Neural progenitor cell (in vitro differentiated cells): ENCODE data around the gene MCM5. TPM values are rescaled to one million over a fixed set of nuclear protein-coding genes. Genes with fewer than 3 reads are reported as not detected.

Experiments used
- DNase-seq: peaks from one replicate; pipeline ENCODE4 v3.0.0-alpha.2; 2016; ENCODE audit warnings: low spot score
- H2AFZ ChIP-seq: fragments of 200-600 bp; sonication (generic); replicated peaks from 2 replicates; pipeline ENCODE4 v1.6.1; 2016; ENCODE audit warnings: antibody characterized with exemption
- H3F3A ChIP-seq: fragments of 200-600 bp; sonication (generic); 2 replicates; pipeline ENCODE4 v1.6.1; 2016; ENCODE audit warnings: antibody characterized with exemption, low read depth
- H3K27ac ChIP-seq: fragments of 200-600 bp; sonication (generic); 2 replicates; pipeline ENCODE4 v1.5.1; 2016; ENCODE audit warnings: mild to moderate bottlenecking
- H3K27me3 ChIP-seq: fragments of 200-600 bp; sonication (generic); 2 replicates; pipeline ENCODE4 v1.6.1; 2016; ENCODE audit warnings: mild to moderate bottlenecking, moderate library complexity
- H3K36me3 ChIP-seq: fragments of 200-600 bp; sonication (generic); 2 replicates; pipeline ENCODE4 v1.5.1; 2016
- H3K4me1 ChIP-seq: fragments of 200-600 bp; sonication (generic); 2 replicates; pipeline ENCODE4 v1.6.1; 2016; ENCODE audit warnings: mixed run types
- H3K4me2 ChIP-seq: fragments of 200-600 bp; sonication (generic); 2 replicates; pipeline ENCODE4 v1.6.1; 2016
- H3K4me3 ChIP-seq: fragments of 200-600 bp; sonication (generic); 2 replicates; pipeline ENCODE4 v1.5.1; 2016
- H3K79me2 ChIP-seq: fragments of 200-600 bp; sonication (generic); 2 replicates; pipeline ENCODE4 v1.6.1; 2016; ENCODE audit warnings: low read depth
- H3K9ac ChIP-seq: fragments of 200-600 bp; sonication (generic); 2 replicates; pipeline ENCODE4 v1.6.1; 2016
- H3K9me3 ChIP-seq: fragments of 200-600 bp; sonication (generic); 2 replicates; pipeline ENCODE4 v1.5.1; 2016; ENCODE audit warnings: low read depth
- H4K20me1 ChIP-seq: fragments of 200-600 bp; sonication (generic); 2 replicates; pipeline ENCODE4 v1.6.1; 2016; ENCODE audit warnings: low read depth
- H3K27ac Mint-ChIP-seq: 3 replicates; pipeline ENCODE4 v1.8.0; 2021; ENCODE audit warnings: mixed read lengths
- H3K27me3 Mint-ChIP-seq: 2 replicates; pipeline ENCODE4 v1.8.0; 2022; ENCODE audit warnings: low read depth, mild to moderate bottlenecking, inconsistent platforms, moderate library complexity, mixed read lengths; ENCODE audit not compliant: insufficient read depth
- H3K36me3 Mint-ChIP-seq: 3 replicates; pipeline ENCODE4 v1.8.0; 2021; ENCODE audit warnings: mixed read lengths
- H3K4me1 Mint-ChIP-seq: 3 replicates; pipeline ENCODE4 v1.8.0; 2021; ENCODE audit warnings: mixed read lengths
- H3K4me3 Mint-ChIP-seq: 3 replicates; pipeline ENCODE4 v1.8.0; 2021; ENCODE audit warnings: mild to moderate bottlenecking, moderate library complexity, mixed read lengths
- H3K9me3 Mint-ChIP-seq: 3 replicates; pipeline ENCODE4 v1.8.0; 2020; ENCODE audit warnings: mixed read lengths
- CTCF ChIP-seq: fragments of 200-600 bp; sonication (generic); IDR thresholded peaks from 2 replicates; pipeline ENCODE4 v1.5.1; 2017; ENCODE audit warnings: antibody characterized with exemption, mild to moderate bottlenecking
- EZH2 ChIP-seq: fragments of 200-600 bp; sonication (generic); IDR thresholded peaks from 2 replicates; pipeline ENCODE4 v1.6.1; 2017; ENCODE audit warnings: antibody characterized with exemption, mild to moderate bottlenecking, moderate library complexity
- EZH2phosphoT487 ChIP-seq: fragments of 200-600 bp; sonication (generic); IDR thresholded peaks from 2 replicates; pipeline ENCODE4 v1.6.1; 2017; ENCODE audit warnings: antibody characterized with exemption
- total RNA-seq: library from RNA; depleted of rRNA; stranded (reverse); fragments of >200 nt; gene quantifications from 2 replicates; pipeline ENCODE4 v1.2.3, GENCODE V29; 2015; ENCODE audit warnings: low replicate concordance

The MCM5 gene
- total RNA-seq, 1 donor from 2014 or later, result 131 TPM

GRCh38 chr22:35397095-35397904 is 2.6 kb upstream of the MCM5 start:
- Mint-ChIP-seq H3K9me3 (no peaks in the 10 kb centered on the region), H3K27ac (peak overlapping the region; percentile 92), H3K36me3 (peaks cover 8% of the 10 kb centered on the region), H3K4me1 (peaks cover 46% of the 10 kb centered on the region), H3K4me3 (no peak overlapping the region), H3K27me3 (peaks cover 3% of the 10 kb centered on the region)
- Histone ChIP-seq H3K27ac (no peak overlapping the region), H3K9me3 (no peaks in the 10 kb centered on the region), H3F3A (peaks cover 9% of the 10 kb centered on the region), H3K27me3 (no peaks in the 10 kb centered on the region), H3K36me3 (no peaks in the 10 kb centered on the region), H3K4me2 (no peak overlapping the region), H3K79me2 (peaks cover 23% of the 10 kb centered on the region), H4K20me1 (no peaks in the 10 kb centered on the region), H3K9ac (no peak overlapping the region), H3K4me3 (no peak overlapping the region), H3K4me1 (peaks cover 17% of the 10 kb centered on the region), H2AFZ (no peak overlapping the region)
- TF ChIP-seq EZH2phosphoT487 (no peak), EZH2 (no peak), CTCF (no peak)
- no peak for DNase-seq

DNA sequence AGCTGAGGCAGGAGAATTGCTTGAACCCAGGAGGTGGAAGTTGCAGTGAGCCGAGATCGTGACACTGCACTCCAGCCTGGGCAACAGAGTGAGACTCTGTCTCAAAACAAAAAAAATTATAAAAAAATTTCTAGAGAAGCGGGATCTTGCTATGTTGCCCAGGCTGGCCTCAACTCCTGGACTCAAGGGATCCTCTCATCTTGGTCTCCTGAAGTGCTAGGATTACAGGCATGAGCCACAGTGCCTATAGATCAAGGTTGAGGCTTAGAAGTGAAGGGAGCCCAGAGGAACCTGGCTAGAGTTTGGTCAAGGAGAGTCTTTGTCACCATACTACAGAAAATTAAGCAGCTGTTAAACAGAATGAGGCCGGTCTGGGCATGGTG is 1.4 kb upstream of the MCM5 start:
- DNase-seq, result no peak
- peak overlapping the region; percentile 99 for H3K4me3 Mint-ChIP-seq
- Histone ChIP-seq H3K4me3 (no peak overlapping the region), H4K20me1 (peaks cover 4% of the 10 kb centered on the region), H3K27ac (no peak overlapping the region), H3K36me3 (peaks cover 1% of the 10 kb centered on the region), H3K4me1 (peaks cover 24% of the 10 kb centered on the region), H3K9ac (no peak overlapping the region), H3K4me2 (no peak overlapping the region), H3K79me2 (peaks cover 36% of the 10 kb centered on the region), H3K9me3 (no peaks in the 10 kb centered on the region), H3F3A (peaks cover 9% of the 10 kb centered on the region), H2AFZ (no peak overlapping the region), H3K27me3 (no peaks in the 10 kb centered on the region)
- H3K27ac Mint-ChIP-seq, result peak overlapping the region; percentile 82
- peaks cover 14% of the 10 kb centered on the region for H3K36me3 Mint-ChIP-seq
- TF ChIP-seq EZH2 (no peak), EZH2phosphoT487 (no peak), CTCF (no peak)
- peaks cover 48% of the 10 kb centered on the region for H3K4me1 Mint-ChIP-seq
- no peaks in the 10 kb centered on the region for H3K9me3 Mint-ChIP-seq
- H3K27me3 Mint-ChIP-seq, result peaks cover 3% of the 10 kb centered on the region

- Histone ChIP-seq H3K27me3 (no peaks in the 10 kb centered on the region), H3K9ac (peak overlapping the region; percentile 60), H3K4me3 (peak overlapping the region; percentile 66), H2AFZ (peak overlapping the region; percentile 4), H4K20me1 (peaks cover 11% of the 10 kb centered on the region), H3K36me3 (peaks cover 7% of the 10 kb centered on the region), H3K27ac (no peak overlapping the region), H3F3A (peaks cover 9% of the 10 kb centered on the region), H3K9me3 (no peaks in the 10 kb centered on the region), H3K79me2 (peaks cover 42% of the 10 kb centered on the region), H3K4me2 (peak overlapping the region; percentile 68), H3K4me1 (peaks cover 24% of the 10 kb centered on the region)
- H3K36me3 Mint-ChIP-seq, result peaks cover 16% of the 10 kb centered on the region
- peak overlapping the region; percentile 99 for H3K4me3 Mint-ChIP-seq
- H3K27me3 Mint-ChIP-seq, result peaks cover 3% of the 10 kb centered on the region
- no peaks in the 10 kb centered on the region for H3K9me3 Mint-ChIP-seq
- H3K4me1 Mint-ChIP-seq, result peaks cover 43% of the 10 kb centered on the region
- no peak for DNase-seq
- no peak for TF ChIP-seq EZH2
- no peak for TF ChIP-seq CTCF
- TF ChIP-seq EZH2phosphoT487, result no peak
- H3K27ac Mint-ChIP-seq, result peak overlapping the region; percentile 97
These were observed 744 bp upstream of the MCM5 start for GRCh38 chr22:35399114-35399677.
